Caco-2 (cell line): ENCODE results near the gene SLC9A8. TPM values are rescaled to one million over a fixed set of nuclear protein-coding genes. Genes with fewer than 3 reads are reported as not detected.

Source experiments
- BruUV-seq: library from RNA; stranded (reverse); fragments of 400-500 nt; replicated peaks from 2 replicates; lab custom pipeline; 2021; lab: Mats Ljungman, UMichigan
- CTCF ChIA-PET: fragments of 300-600 bp; sonication (Branson Sonifier 250); formaldehyde crosslinking; loops from one replicate; lab custom pipeline; 2022; ENCODE audit warnings: antibody characterized with exemption; lab: Charles Lee
- POLR2A ChIA-PET: fragments of 300-600 bp; sonication (Branson Sonifier 250); formaldehyde crosslinking; loops from one replicate; lab custom pipeline; 2022; ENCODE audit warnings: antibody characterized with exemption; lab: Charles Lee
- DNase-seq, 2 experiments: peaks; one replicate each; pipeline versions ENCODE4 v3.0.0 to v3.0.0-alpha.2; 2020 to 2022
- H3K27me3 ChIP-seq: replicated peaks from 2 replicates; pipeline ENCODE4 v1.6.0; 2011; ENCODE audit warnings: low read length; ENCODE audit not compliant: control insufficient read depth, insufficient read depth
- H3K36me3 ChIP-seq: 2 replicates; pipeline ENCODE4 v1.5.1; 2011; ENCODE audit warnings: low read length; ENCODE audit not compliant: control insufficient read depth, insufficient read depth
- H3K4me1 ChIP-seq: fragments of 250-450 bp; sonication (Bioruptor Pico); 2 replicates; pipeline ENCODE4 v1.5.1; 2020; ENCODE audit warnings: mild to moderate bottlenecking
- H3K4me3 ChIP-seq: 2 replicates; pipeline ENCODE4 v1.5.1; 2011; ENCODE audit warnings: low read depth, mild to moderate bottlenecking, control low read depth, low read length
- H3K9me3 ChIP-seq: fragments of 250-450 bp; sonication (Bioruptor Pico); 2 replicates; pipeline ENCODE4 v1.5.1; 2020; ENCODE audit warnings: mild to moderate bottlenecking, moderate library complexity
- H3K27ac Mint-ChIP-seq: one replicate; pipeline ENCODE4 v1.8.0; 2022; ENCODE audit warnings: mixed read lengths; ENCODE audit not compliant: unreplicated experiment
- H3K27me3 Mint-ChIP-seq: one replicate; pipeline ENCODE4 v1.8.0; 2022; ENCODE audit warnings: mixed read lengths; ENCODE audit not compliant: insufficient read depth, unreplicated experiment
- H3K36me3 Mint-ChIP-seq: one replicate; pipeline ENCODE4 v1.8.0; 2022; ENCODE audit warnings: mild to moderate bottlenecking, mixed read lengths; ENCODE audit not compliant: insufficient read depth, unreplicated experiment
- H3K4me1 Mint-ChIP-seq: one replicate; pipeline ENCODE4 v1.8.0; 2022; ENCODE audit warnings: low read depth, mixed read lengths; ENCODE audit not compliant: unreplicated experiment
- H3K4me3 Mint-ChIP-seq: one replicate; pipeline ENCODE4 v1.8.0; 2022; ENCODE audit warnings: mild to moderate bottlenecking, moderate library complexity, mixed read lengths; ENCODE audit not compliant: unreplicated experiment
- H3K9me3 Mint-ChIP-seq: one replicate; pipeline ENCODE4 v1.8.0; 2022; ENCODE audit warnings: mixed read lengths; ENCODE audit not compliant: unreplicated experiment
- intact Hi-C: fragments of 100-400 bp; cut with micrococcal nuclease; formaldehyde crosslinking; loops from one replicate; pipeline ENCODE4 v1.10.0; 2022; ENCODE audit not compliant: unreplicated experiment
- total RNA-seq: library from RNA; stranded (reverse); gene quantifications from 2 replicates; pipeline ENCODE4 v1.2.3, GENCODE V29; 2022
- TF ChIP-seq, protein P1 (sequence below), 2 experiments: fragments of 200-600 bp in 1 of 2; IDR thresholded peaks; 1 replicate in 1 of 2; 2 replicates in 1 of 2; pipeline versions ENCODE4 v1.5.1 to v1.8.0; 2011 to 2022; ENCODE audit warnings: antibody characterized with exemption in 1 of 2, control low read depth in 1 of 2, inconsistent platforms in 1 of 2, low read depth in 1 of 2, low read length in 1 of 2, mild to moderate bottlenecking in 1 of 2, moderate library complexity in 1 of 2; ENCODE audit not compliant: insufficient read depth in 1 of 2, severe bottlenecking in 1 of 2, unreplicated experiment in 1 of 2

Gene SLC9A8
- total RNA-seq, 1 experiment from 2014 or later = 21.4 TPM

DNA sequence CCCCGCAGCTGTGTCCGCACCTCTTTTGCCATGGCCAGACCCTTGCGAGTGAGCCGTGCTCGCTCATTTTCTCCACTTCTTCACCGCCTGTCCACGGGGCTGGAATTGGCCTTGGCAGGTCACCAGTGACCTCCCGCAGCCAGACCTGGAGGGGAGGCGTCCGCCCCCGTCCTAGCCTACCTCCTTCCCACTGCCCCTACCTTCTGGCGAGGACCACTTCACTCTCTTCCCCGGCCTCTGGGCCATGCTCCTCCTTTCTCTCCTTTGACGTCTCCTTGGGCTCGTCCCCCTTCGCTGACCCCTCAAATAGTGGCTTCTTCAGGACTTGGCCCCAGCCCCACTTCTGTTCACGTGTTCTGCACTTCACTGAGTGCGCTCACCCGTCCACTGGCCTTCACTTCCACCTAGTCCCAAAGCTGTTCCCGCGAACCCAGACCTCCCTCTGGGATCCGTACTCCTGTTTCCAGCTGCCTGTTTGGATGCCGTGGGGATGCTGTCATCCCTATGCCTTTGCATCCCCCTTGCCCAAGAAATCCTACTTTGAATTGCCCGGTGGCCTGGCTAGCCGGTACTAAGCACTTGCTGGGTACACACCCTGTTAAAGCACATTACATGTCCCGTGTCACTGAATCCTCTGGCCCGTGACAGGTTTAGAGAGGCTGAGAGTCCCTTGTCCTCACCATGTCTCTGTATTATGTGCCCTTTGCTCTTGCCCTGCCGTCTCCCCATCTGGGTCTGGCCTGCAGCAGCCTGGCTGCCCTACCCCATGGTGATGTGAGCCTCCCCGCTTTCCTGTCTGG lies 69.7 kb downstream of the SLC9A8 start:
- Histone ChIP-seq H3K4me1 (no peaks in the 10 kb centered on the region), H3K27me3 (no peaks in the 10 kb centered on the region), H3K9me3 (no peaks in the 10 kb centered on the region), H3K36me3 (peaks cover 3% of the 10 kb centered on the region), H3K4me3 (no peak overlapping the region)
- ChIA-PET CTCF (no interaction called here), POLR2A (interaction anchor here (0.6 kb wide), 1 partner anchor 70 kb away, joined by 3 read pairs; the partner anchor contains the start of gene SLC9A8)
- no peaks in the 10 kb centered on the region for H3K27me3 Mint-ChIP-seq
- no peak overlapping the region for H3K4me3 Mint-ChIP-seq
- H3K36me3 Mint-ChIP-seq = peaks cover 11% of the 10 kb centered on the region
- H3K4me1 Mint-ChIP-seq = no peaks in the 10 kb centered on the region
- DNase-seq = peak in 1 of 2 experiments; percentile 43
- no peak overlapping the region for H3K27ac Mint-ChIP-seq
- intact Hi-C loops = no loop called here
- TF ChIP-seq, protein P1, sequence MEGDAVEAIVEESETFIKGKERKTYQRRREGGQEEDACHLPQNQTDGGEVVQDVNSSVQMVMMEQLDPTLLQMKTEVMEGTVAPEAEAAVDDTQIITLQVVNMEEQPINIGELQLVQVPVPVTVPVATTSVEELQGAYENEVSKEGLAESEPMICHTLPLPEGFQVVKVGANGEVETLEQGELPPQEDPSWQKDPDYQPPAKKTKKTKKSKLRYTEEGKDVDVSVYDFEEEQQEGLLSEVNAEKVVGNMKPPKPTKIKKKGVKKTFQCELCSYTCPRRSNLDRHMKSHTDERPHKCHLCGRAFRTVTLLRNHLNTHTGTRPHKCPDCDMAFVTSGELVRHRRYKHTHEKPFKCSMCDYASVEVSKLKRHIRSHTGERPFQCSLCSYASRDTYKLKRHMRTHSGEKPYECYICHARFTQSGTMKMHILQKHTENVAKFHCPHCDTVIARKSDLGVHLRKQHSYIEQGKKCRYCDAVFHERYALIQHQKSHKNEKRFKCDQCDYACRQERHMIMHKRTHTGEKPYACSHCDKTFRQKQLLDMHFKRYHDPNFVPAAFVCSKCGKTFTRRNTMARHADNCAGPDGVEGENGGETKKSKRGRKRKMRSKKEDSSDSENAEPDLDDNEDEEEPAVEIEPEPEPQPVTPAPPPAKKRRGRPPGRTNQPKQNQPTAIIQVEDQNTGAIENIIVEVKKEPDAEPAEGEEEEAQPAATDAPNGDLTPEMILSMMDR (IDR thresholded peaks at IDR 0.05; ENCODE audit: insufficient read depth in 1 of 2, low read depth in 1 of 2, low read length in 1 of 2, severe bottlenecking in 1 of 2, unreplicated experiment in 1 of 2) = no peak
- no peaks in the 10 kb centered on the region for H3K9me3 Mint-ChIP-seq
- no TSS peak for BruUV-seq

DNA sequence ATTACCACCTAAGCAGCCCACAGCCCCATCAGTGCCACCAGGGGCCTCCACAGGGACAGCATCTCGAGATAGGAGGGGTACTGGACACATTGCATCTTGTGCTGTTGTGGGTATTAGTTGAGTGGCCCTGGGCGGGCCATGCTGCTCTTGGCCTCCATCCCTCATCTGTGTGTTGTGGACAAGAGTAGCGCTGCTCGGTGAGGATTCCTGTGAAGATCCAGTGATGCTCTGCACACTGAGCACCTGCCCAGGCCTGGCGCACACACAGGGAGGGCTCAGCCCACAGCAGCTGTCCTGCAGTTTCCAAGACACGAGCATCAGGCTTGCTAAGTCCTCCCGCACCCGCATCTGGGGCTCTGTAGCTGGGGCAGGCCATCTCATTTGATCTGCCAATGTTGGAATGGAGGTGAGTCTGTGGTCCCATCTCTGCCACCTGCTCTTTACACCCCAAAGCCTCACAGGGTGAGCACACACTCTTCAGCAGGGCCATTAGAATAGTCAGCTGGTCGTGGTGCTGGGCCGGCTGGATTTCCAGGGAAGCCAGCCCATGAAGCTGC lies 70.7 kb downstream of the SLC9A8 start:
- Mint-ChIP-seq H3K4me3 (no peak overlapping the region), H3K9me3 (no peaks in the 10 kb centered on the region)
- CTCF ChIA-PET = no interaction called here

More for the DNA sequence above, 70.7 kb downstream of the SLC9A8 start:
- BruUV-seq = no TSS peak
- Histone ChIP-seq H3K4me3 (no peak overlapping the region), H3K36me3 (peaks cover 3% of the 10 kb centered on the region), H3K9me3 (no peaks in the 10 kb centered on the region), H3K27me3 (no peaks in the 10 kb centered on the region), H3K4me1 (no peaks in the 10 kb centered on the region)
- POLR2A ChIA-PET = no interaction called here
- no peaks in the 10 kb centered on the region for H3K27me3 Mint-ChIP-seq
- peaks cover 3% of the 10 kb centered on the region for H3K4me1 Mint-ChIP-seq
- intact Hi-C loops = no loop called here
- TF ChIP-seq, protein P1 (IDR thresholded peaks at IDR 0.05; ENCODE audit: insufficient read depth in 1 of 2, low read depth in 1 of 2, low read length in 1 of 2, severe bottlenecking in 1 of 2, unreplicated experiment in 1 of 2) = no peak
- H3K36me3 Mint-ChIP-seq = peaks cover 21% of the 10 kb centered on the region
- H3K27ac Mint-ChIP-seq = no peak overlapping the region
- peak in 1 of 2 experiments; percentile 38 for DNase-seq
